Peyer's patch (tissue), 4 donors: ENCODE measurements around the gene NOX5.

Experiments used
- POLR2A ChIP-seq, 2 donors: fragments of 450-650 bp; IDR thresholded peaks; one replicate each; pipeline ENCODE4 v1.5.1; 2017; ENCODE audit warnings: antibody characterized with exemption in 2 of 2, mild to moderate bottlenecking in 2 of 2, moderate library complexity in 2 of 2
- TF ChIP-seq, protein P1 (sequence below), 6 experiments: fragments of 450-650 bp in 4 of 6; fragments of 200-600 bp in 2 of 6; sonication (generic) in 1 of 6; IDR thresholded peaks; one replicate each; pipeline ENCODE4 v1.5.1; 2017 to 2019; ENCODE audit warnings: antibody characterized with exemption in 6 of 6, mild to moderate bottlenecking in 3 of 6, moderate library complexity in 1 of 6

DNA sequence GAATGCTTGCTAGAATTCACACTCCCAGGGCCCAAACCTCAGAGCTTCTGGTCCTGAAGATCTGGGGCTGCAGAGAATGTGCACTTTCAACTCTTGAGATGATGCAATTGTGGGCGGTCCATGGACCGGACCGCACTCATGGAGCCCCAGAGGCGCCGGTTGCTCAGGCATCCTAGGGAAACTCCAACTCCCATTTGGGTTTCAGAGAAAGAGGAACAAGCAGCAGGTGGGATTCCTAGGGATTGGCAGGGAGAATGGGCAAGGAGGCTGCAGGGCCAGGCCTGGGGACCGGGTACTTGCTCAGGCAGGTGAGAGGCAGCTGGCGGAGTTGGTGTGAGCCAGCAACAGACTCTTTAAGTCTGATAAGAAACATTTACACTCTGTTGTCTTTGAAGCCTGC lies 3.5 kb downstream of the NOX5 start:
- TF ChIP-seq, protein P1, sequence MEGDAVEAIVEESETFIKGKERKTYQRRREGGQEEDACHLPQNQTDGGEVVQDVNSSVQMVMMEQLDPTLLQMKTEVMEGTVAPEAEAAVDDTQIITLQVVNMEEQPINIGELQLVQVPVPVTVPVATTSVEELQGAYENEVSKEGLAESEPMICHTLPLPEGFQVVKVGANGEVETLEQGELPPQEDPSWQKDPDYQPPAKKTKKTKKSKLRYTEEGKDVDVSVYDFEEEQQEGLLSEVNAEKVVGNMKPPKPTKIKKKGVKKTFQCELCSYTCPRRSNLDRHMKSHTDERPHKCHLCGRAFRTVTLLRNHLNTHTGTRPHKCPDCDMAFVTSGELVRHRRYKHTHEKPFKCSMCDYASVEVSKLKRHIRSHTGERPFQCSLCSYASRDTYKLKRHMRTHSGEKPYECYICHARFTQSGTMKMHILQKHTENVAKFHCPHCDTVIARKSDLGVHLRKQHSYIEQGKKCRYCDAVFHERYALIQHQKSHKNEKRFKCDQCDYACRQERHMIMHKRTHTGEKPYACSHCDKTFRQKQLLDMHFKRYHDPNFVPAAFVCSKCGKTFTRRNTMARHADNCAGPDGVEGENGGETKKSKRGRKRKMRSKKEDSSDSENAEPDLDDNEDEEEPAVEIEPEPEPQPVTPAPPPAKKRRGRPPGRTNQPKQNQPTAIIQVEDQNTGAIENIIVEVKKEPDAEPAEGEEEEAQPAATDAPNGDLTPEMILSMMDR (IDR thresholded peaks at IDR 0.05) = no peak
- TF ChIP-seq POLR2A (IDR thresholded peaks at IDR 0.05) = no peak
